HEK293 (cell line): ENCODE results near the gene PHLDB2.

Experiments
- GLIS2 ChIP-seq: fragments of 450-650 bp; formaldehyde crosslinking; IDR thresholded peaks from 2 replicates; pipeline ENCODE4 v1.5.1; 2016; ENCODE audit warnings: missing biosample characterization, missing genetic modification characterization
- IKZF3 ChIP-seq: fragments of 450-650 bp; IDR thresholded peaks from 2 replicates; pipeline ENCODE4 v1.5.0; 2018; ENCODE audit warnings: missing biosample characterization, mild to moderate bottlenecking, missing genetic modification characterization, moderate library complexity
- SALL2 ChIP-seq: fragments of 450-650 bp; formaldehyde crosslinking; IDR thresholded peaks from 2 replicates; pipeline ENCODE4 v1.5.0; 2017; ENCODE audit warnings: missing biosample characterization, mild to moderate bottlenecking, missing genetic modification characterization, borderline replicate concordance
- SP3 ChIP-seq: fragments of 450-650 bp; formaldehyde crosslinking; IDR thresholded peaks from 2 replicates; pipeline ENCODE4 v1.5.1; 2016; ENCODE audit warnings: missing biosample characterization, missing genetic modification characterization
- WT1 ChIP-seq: fragments of 450-650 bp; formaldehyde crosslinking; IDR thresholded peaks from 2 replicates; pipeline ENCODE4 v1.5.1; 2016; ENCODE audit warnings: missing biosample characterization, missing genetic modification characterization
- YY2 ChIP-seq: fragments of 450-650 bp; formaldehyde crosslinking; IDR thresholded peaks from 2 replicates; pipeline ENCODE4 v1.5.1; 2016; ENCODE audit warnings: missing biosample characterization, missing genetic modification characterization
- ZBTB20 ChIP-seq: fragments of 450-650 bp; formaldehyde crosslinking; IDR thresholded peaks from 2 replicates; pipeline ENCODE4 v1.5.1; 2016; ENCODE audit warnings: missing biosample characterization, missing genetic modification characterization
- ZBTB48 ChIP-seq: fragments of 450-650 bp; formaldehyde crosslinking; IDR thresholded peaks from 2 replicates; pipeline ENCODE4 v1.5.1; 2016; ENCODE audit warnings: missing biosample characterization, missing genetic modification characterization
- ZFP3 ChIP-seq: fragments of 450-650 bp; formaldehyde crosslinking; IDR thresholded peaks from 2 replicates; pipeline ENCODE4 v1.5.1; 2016; ENCODE audit warnings: low read depth, missing biosample characterization, missing genetic modification characterization
- ZNF211 ChIP-seq: fragments of 450-650 bp; formaldehyde crosslinking; IDR thresholded peaks from 2 replicates; pipeline ENCODE4 v1.5.1; 2016; ENCODE audit warnings: low read depth, missing biosample characterization, missing genetic modification characterization
- ZNF324 ChIP-seq: fragments of 450-650 bp; formaldehyde crosslinking; IDR thresholded peaks from 2 replicates; pipeline ENCODE4 v1.5.1; 2016; ENCODE audit warnings: missing biosample characterization, missing genetic modification characterization
- ZNF341 ChIP-seq: fragments of 450-650 bp; formaldehyde crosslinking; IDR thresholded peaks from 2 replicates; pipeline ENCODE4; 2016; ENCODE audit warnings: low read depth, missing biosample characterization, missing genetic modification characterization
- ZNF366 ChIP-seq: fragments of 450-650 bp; formaldehyde crosslinking; conservative IDR thresholded peaks from 2 replicates; pipeline ENCODE4 v1.5.1; 2016; ENCODE audit warnings: missing biosample characterization, missing genetic modification characterization
- ZNF37A ChIP-seq: fragments of 450-650 bp; IDR thresholded peaks from 2 replicates; pipeline ENCODE4 v1.5.1; 2018; ENCODE audit warnings: missing biosample characterization, missing genetic modification characterization
- ZNF394 ChIP-seq: fragments of 450-650 bp; formaldehyde crosslinking; IDR thresholded peaks from 2 replicates; pipeline ENCODE4 v1.5.1; 2016; ENCODE audit warnings: missing biosample characterization, missing genetic modification characterization, mild to moderate bottlenecking, moderate library complexity, borderline replicate concordance
- ZNF473 ChIP-seq: fragments of 450-650 bp; formaldehyde crosslinking; IDR thresholded peaks from 2 replicates; pipeline ENCODE4 v1.5.1; 2017; ENCODE audit warnings: missing biosample characterization, missing genetic modification characterization
- ZNF747 ChIP-seq: fragments of 450-650 bp; formaldehyde crosslinking; IDR thresholded peaks from 2 replicates; pipeline ENCODE4 v1.5.1; 2016; ENCODE audit warnings: missing biosample characterization, missing genetic modification characterization
- ZNF76 ChIP-seq: fragments of 450-650 bp; formaldehyde crosslinking; IDR thresholded peaks from 2 replicates; pipeline ENCODE4; 2016; ENCODE audit warnings: low read depth, missing biosample characterization, missing genetic modification characterization, borderline replicate concordance
- ZNF776 ChIP-seq: fragments of 450-650 bp; formaldehyde crosslinking; IDR thresholded peaks from 2 replicates; pipeline ENCODE4 v1.5.0; 2017; ENCODE audit warnings: missing biosample characterization, missing genetic modification characterization, borderline replicate concordance
- ZSCAN23 ChIP-seq: fragments of 450-650 bp; formaldehyde crosslinking; IDR thresholded peaks from 2 replicates; pipeline ENCODE4 v1.5.1; 2016; ENCODE audit warnings: missing biosample characterization, missing genetic modification characterization
- ZSCAN30 ChIP-seq: fragments of 450-650 bp; IDR thresholded peaks from 2 replicates; pipeline ENCODE4 v1.5.1; 2018; ENCODE audit warnings: missing biosample characterization, mild to moderate bottlenecking, missing genetic modification characterization, moderate library complexity
- ZXDB ChIP-seq: fragments of 450-650 bp; formaldehyde crosslinking; IDR thresholded peaks from 2 replicates; pipeline ENCODE4 v1.5.1; 2016; ENCODE audit warnings: missing biosample characterization, missing genetic modification characterization
- TF ChIP-seq, protein P1 (sequence below): fragments of 450-650 bp; formaldehyde crosslinking; IDR thresholded peaks from 2 replicates; pipeline ENCODE4 v1.5.1; 2017; ENCODE audit warnings: missing biosample characterization, mild to moderate bottlenecking, missing genetic modification characterization, moderate library complexity
- TF ChIP-seq, protein P2 (sequence below): fragments of 450-650 bp; formaldehyde crosslinking; IDR thresholded peaks from 2 replicates; pipeline ENCODE4 v1.5.1; 2016; ENCODE audit warnings: missing biosample characterization, missing genetic modification characterization
- TF ChIP-seq, protein P3 (sequence below): sonication (generic); formaldehyde crosslinking; IDR thresholded peaks from 2 replicates; pipeline ENCODE4 v1.8.1; 2022; ENCODE audit warnings: mild to moderate bottlenecking, moderate library complexity, missing genetic modification reagents
- TF ChIP-seq, protein P4 (sequence below): fragments of 450-650 bp; formaldehyde crosslinking; IDR thresholded peaks from 2 replicates; pipeline ENCODE4 v1.5.1; 2016; ENCODE audit warnings: missing biosample characterization, missing genetic modification characterization
- TF ChIP-seq, protein P5 (sequence below): fragments of 450-650 bp; formaldehyde crosslinking; IDR thresholded peaks from 2 replicates; pipeline ENCODE4 v1.5.1; 2016; ENCODE audit warnings: missing biosample characterization, missing genetic modification characterization
- TF ChIP-seq, protein P6 (sequence below): fragments of 450-650 bp; IDR thresholded peaks from 2 replicates; pipeline ENCODE4 v1.5.1; 2018; ENCODE audit warnings: missing biosample characterization, mild to moderate bottlenecking, missing genetic modification characterization

The PHLDB2 gene

DNA sequence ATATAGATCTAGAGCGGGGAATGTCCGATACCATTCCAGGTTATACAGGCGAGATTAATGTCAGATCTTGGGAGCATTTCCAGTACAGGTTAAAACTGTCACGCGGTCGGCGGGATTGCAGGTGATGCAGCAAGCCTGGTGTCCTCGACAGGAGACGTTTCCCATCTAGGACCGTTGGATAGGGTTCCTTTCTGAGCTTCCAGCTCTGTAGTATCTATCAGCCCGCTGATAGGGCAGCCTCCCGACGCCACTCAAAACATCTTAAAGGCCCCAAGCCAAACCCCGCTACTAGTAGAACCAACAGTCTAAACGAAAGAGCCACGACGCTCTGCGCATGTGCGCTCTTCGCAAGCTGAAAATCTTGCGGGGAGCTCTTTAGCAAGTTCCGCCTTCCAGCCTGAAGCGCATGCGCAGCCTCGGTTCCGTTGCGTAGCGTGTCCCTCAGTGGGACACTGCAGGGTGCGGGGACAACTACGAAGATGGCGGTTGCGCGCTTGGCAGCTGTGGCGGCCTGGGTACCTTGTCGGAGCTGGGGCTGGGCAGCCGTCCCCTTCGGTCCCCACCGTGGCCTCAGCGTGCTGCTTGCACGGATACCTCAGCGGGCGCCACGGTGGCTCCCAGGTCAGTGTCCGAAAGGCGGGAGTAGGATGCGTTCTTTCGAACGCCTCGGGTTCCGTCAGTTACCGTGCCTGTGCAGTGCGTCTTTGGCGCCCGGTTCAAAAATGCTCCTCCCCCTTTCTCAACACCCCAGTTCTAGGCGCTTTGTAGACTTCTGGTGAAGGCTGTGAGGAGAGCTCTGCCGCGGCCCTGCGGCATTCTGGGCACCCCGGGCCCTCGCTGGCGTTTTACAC, 119.7 kb downstream of the PHLDB2 start, which contains the start of gene ABHD10 (continued):
- no peak for TF ChIP-seq SALL2 (tag by site-specific recombination)
- TF ChIP-seq, protein P1, sequence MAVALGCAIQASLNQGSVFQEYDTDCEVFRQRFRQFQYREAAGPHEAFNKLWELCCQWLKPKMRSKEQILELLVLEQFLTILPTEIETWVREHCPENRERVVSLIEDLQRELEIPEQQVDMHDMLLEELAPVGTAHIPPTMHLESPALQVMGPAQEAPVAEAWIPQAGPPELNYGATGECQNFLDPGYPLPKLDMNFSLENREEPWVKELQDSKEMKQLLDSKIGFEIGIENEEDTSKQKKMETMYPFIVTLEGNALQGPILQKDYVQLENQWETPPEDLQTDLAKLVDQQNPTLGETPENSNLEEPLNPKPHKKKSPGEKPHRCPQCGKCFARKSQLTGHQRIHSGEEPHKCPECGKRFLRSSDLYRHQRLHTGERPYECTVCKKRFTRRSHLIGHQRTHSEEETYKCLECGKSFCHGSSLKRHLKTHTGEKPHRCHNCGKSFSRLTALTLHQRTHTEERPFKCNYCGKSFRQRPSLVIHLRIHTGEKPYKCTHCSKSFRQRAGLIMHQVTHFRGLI (tag by site-specific recombination) = no peak
- TF ChIP-seq ZNF341 (tag by site-specific recombination) = no peak
- peak; percentile 65; the same call in 1 of the 2 replicates for TF ChIP-seq ZXDB (tag by site-specific recombination)
- TF ChIP-seq SP3 (tag by site-specific recombination) = peak; percentile 19; the same call in 1 of the 2 replicates
- TF ChIP-seq, protein P2, sequence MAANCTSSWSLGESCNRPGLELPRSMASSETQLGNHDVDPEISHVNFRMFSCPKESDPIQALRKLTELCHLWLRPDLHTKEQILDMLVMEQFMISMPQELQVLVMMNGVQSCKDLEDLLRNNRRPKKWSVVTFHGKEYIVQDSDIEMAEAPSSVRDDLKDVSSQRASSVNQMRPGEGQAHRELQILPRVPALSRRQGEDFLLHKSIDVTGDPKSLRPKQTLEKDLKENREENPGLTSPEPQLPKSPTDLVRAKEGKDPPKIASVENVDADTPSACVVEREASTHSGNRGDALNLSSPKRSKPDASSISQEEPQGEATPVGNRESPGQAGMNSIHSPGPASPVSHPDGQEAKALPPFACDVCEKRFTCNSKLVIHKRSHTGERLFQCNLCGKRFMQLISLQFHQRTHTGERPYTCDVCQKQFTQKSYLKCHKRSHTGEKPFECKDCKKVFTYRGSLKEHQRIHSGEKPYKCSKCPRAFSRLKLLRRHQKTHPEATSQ (tag by site-specific recombination) = 0 out of 2 replicates have a peak, but pooled peaks have one; percentile 22
- no peak for TF ChIP-seq ZNF324 (tag by site-specific recombination)
- TF ChIP-seq, protein P3, sequence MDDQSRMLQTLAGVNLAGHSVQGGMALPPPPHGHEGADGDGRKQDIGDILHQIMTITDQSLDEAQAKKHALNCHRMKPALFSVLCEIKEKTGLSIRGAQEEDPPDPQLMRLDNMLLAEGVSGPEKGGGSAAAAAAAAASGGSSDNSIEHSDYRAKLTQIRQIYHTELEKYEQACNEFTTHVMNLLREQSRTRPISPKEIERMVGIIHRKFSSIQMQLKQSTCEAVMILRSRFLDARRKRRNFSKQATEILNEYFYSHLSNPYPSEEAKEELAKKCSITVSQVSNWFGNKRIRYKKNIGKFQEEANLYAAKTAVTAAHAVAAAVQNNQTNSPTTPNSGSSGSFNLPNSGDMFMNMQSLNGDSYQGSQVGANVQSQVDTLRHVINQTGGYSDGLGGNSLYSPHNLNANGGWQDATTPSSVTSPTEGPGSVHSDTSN (CRISPR knock-in tag) = peak; percentile 73; the same call in 1 of the 2 replicates
- TF ChIP-seq, protein P4, sequence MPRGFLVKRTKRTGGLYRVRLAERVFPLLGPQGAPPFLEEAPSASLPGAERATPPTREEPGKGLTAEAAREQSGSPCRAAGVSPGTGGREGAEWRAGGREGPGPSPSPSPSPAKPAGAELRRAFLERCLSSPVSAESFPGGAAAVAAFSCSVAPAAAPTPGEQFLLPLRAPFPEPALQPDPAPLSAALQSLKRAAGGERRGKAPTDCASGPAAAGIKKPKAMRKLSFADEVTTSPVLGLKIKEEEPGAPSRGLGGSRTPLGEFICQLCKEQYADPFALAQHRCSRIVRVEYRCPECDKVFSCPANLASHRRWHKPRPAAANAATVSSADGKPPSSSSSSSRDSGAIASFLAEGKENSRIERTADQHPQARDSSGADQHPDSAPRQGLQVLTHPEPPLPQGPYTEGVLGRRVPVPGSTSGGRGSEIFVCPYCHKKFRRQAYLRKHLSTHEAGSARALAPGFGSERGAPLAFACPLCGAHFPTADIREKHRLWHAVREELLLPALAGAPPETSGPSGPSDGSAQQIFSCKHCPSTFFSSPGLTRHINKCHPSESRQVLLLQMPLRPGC (tag by site-specific recombination) = 0 out of 2 replicates have a peak, but pooled peaks have one; percentile 59
- TF ChIP-seq ZFP3 (tag by site-specific recombination) = no peak
- TF ChIP-seq WT1 = no peak
- no peak for TF ChIP-seq ZNF473 (tag by site-specific recombination)
- peak; percentile 53; the same call in 1 of the 2 replicates for TF ChIP-seq ZSCAN30 (tag by site-specific recombination)
- TF ChIP-seq, protein P5, sequence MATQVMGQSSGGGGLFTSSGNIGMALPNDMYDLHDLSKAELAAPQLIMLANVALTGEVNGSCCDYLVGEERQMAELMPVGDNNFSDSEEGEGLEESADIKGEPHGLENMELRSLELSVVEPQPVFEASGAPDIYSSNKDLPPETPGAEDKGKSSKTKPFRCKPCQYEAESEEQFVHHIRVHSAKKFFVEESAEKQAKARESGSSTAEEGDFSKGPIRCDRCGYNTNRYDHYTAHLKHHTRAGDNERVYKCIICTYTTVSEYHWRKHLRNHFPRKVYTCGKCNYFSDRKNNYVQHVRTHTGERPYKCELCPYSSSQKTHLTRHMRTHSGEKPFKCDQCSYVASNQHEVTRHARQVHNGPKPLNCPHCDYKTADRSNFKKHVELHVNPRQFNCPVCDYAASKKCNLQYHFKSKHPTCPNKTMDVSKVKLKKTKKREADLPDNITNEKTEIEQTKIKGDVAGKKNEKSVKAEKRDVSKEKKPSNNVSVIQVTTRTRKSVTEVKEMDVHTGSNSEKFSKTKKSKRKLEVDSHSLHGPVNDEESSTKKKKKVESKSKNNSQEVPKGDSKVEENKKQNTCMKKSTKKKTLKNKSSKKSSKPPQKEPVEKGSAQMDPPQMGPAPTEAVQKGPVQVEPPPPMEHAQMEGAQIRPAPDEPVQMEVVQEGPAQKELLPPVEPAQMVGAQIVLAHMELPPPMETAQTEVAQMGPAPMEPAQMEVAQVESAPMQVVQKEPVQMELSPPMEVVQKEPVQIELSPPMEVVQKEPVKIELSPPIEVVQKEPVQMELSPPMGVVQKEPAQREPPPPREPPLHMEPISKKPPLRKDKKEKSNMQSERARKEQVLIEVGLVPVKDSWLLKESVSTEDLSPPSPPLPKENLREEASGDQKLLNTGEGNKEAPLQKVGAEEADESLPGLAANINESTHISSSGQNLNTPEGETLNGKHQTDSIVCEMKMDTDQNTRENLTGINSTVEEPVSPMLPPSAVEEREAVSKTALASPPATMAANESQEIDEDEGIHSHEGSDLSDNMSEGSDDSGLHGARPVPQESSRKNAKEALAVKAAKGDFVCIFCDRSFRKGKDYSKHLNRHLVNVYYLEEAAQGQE (tag by site-specific recombination) = peak; percentile 30; the same call in 1 of the 2 replicates
- TF ChIP-seq, protein P6, sequence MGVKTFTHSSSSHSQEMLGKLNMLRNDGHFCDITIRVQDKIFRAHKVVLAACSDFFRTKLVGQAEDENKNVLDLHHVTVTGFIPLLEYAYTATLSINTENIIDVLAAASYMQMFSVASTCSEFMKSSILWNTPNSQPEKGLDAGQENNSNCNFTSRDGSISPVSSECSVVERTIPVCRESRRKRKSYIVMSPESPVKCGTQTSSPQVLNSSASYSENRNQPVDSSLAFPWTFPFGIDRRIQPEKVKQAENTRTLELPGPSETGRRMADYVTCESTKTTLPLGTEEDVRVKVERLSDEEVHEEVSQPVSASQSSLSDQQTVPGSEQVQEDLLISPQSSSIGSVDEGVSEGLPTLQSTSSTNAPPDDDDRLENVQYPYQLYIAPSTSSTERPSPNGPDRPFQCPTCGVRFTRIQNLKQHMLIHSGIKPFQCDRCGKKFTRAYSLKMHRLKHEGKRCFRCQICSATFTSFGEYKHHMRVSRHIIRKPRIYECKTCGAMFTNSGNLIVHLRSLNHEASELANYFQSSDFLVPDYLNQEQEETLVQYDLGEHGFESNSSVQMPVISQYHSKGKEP (tag by site-specific recombination) = no peak
- TF ChIP-seq ZNF394 (tag by site-specific recombination) = peak; percentile 24; the same call in 1 of the 2 replicates
- TF ChIP-seq IKZF3 (tag by site-specific recombination) = peak; percentile 20; the same call in 1 of the 2 replicates
- TF ChIP-seq YY2 = peak; percentile 73; the same call in 1 of the 2 replicates
- TF ChIP-seq ZNF366 = no peak
- TF ChIP-seq GLIS2 (tag by site-specific recombination) = peak; percentile 52; the same call in 1 of the 2 replicates
- no peak for TF ChIP-seq ZNF211 (tag by site-specific recombination)
- TF ChIP-seq ZBTB20 (tag by site-specific recombination) = peak; percentile 22; the same call in 1 of the 2 replicates
- TF ChIP-seq ZBTB48 (tag by site-specific recombination) = 0 out of 2 replicates have a peak, but pooled peaks have one; percentile 57
- TF ChIP-seq ZNF776 (tag by site-specific recombination) = no peak
- TF ChIP-seq ZNF747 (tag by site-specific recombination) = no peak
- TF ChIP-seq ZNF37A (tag by site-specific recombination) = no peak
- TF ChIP-seq ZSCAN23 (tag by site-specific recombination) = no peak
- peak; percentile 54; the same call in 1 of the 2 replicates for TF ChIP-seq ZNF76 (tag by site-specific recombination)
